GM21825 (cell line): ENCODE measurements around the gene WNT7B.
"Not testable (repeated sequence)": the region's sequence is repeated elsewhere in the genome, so short reads cannot be mapped to it uniquely, and the experiment has no call there.

Experiments used
- ATAC-seq: cut with Tn5 transposase; IDR thresholded peaks from one replicate; pipeline ENCODE4 v1.9.1; 2021; ENCODE audit warnings: mild to moderate bottlenecking, moderate library complexity; ENCODE audit not compliant: unreplicated experiment

WNT7B gene

DNA sequence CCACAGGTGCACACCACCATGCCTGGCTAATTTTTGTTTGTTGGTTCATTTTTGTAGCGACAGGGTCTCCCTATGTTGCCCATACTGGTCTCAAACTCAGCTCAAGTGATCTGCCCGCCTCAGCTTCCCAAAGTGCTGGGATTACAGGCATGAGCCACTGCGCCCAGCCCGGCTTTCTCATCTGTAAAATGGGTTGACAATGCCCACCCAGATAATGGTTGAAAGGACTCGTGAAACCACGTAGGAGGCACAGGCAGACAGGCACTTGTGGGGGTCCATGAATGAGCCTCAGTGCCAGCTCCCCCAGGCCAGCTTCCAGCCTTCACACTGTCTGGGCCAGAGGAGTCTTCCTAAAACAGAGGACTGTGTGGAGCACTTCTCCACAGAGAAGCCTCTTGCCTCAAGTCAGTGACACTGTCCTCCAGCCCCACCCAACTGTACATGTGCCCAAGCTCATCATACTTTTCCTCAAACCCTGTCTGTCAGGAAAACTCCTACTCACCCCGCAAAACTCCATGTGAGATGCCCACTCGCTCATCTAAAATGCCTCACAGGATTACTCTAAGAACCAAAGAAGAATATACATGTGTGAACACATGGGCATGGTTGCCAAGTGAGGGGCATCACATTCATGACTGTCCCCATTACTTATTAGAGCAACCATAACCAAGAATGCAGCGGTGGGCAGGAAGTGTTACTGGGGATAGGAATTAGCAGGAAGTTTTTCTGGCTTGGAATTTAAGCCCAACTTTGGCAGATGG, 32.1 kb upstream of the WNT7B start:
- ATAC-seq: no peak

DNA sequence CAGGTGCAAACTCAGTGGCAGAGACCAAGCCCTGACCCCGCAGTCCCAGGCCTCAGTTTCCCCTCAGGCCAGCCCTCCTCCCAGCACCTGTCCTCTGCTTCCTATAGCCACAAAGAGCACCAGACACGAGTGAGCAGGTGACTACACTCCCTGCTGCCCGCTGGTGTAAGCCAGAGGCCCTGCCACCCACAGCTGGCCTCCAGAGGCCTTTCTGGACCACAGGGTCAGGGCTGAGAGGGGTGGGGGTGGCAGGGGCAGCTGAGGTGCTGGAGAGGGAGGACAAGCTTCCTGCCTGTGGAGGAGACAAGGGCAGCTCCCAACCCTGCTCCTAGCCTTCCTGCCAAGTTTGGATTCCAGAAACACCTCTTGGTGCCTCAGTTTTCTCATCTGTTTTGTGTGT, 31.3 kb upstream of the WNT7B start:
- no peak for ATAC-seq

DNA sequence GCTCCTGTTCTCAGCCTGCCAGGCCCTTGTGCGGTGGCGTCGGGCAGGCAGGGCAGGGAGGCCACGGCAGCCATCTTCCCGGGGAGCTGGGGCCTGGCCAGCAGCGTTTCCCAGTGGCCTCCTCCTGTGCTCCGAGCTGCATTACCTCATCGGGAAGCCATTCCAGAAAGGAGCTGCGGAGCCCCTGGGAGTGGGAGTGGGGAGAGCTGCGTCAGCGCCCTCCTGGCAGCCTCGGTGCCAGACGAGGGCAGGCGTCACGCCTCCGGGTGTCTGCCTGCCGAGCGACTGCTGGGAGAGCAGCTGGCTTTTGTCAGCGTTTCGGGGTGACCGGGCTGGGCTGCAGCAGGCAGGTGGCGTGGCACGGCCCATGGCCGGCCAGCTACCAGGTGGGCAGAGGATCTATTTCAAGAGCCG, 30.9 kb upstream of the WNT7B start:
- no peak for ATAC-seq

DNA sequence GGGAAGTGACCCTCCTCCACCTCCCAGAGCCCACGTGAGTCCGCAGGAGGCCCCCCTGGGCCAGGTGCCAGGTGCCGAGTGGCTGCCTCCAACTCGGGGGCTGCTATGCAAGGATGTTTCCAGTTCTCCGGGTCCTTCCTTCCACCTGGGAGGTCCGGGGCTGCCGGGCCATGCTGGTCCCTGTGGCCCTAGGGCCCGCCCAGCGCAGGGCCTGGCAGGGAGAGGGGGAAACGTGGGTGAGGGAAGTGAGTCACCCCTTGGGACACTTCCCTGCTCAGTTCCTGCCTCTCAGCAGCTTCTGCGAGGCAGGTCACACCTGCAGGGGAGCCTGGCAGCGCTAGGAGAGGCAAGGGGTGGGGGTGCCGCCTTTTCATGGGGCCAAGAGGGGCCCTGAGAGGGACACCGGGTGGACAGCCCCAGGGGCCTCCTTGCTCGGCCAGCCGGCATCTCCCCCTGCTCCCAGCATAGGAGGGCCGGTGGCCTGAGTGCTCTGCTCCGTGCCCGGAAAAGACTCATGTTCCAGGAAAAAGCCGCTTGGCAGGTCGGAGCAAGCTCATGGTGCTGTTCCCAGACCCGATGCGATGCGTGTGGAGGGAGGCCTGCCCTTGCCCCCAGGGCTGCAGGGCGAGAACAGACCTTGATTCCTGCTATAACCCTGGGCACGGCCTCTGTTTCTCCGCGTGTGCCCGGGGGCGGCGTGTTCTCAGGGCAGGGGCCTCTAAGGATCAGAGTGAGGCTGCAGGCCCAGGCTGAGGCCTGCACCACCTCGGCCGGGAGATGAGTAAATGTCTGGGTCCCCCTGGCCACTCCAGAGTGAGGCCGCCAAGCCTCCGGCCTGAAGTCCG, 30.3 kb upstream of the WNT7B start:
- ATAC-seq: no peak

DNA sequence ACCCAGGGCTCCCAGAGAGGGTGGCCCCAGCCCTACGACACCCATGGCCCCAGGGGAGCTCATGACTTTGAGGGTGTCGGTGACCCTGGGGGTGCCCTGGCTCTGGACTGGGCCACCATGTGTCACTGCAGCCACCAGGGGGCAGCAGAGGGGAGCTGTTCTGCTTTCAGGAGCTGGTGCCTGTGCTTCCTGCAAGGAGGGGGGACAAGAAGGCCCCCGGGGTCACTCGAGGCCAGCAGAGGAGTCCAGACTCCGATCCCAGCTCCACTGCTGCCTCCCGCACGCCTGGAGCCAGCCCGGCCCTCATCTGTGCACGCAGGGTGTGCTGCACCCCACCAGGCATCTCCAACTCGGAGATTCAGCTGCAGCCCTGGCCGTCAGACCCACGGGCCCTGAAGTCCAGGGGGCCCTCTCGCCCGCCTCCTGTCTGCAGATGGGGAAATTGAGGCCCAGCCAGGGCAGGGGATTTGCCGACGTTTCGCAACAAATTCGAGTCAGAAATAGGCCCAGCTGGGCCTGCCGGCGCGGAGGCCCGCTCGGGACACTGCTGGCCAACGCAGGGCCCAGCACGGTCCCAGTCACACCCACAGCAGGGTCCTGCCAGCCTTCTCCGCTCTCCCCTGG, 29.5 kb upstream of the WNT7B start:
- ATAC-seq: no peak

DNA sequence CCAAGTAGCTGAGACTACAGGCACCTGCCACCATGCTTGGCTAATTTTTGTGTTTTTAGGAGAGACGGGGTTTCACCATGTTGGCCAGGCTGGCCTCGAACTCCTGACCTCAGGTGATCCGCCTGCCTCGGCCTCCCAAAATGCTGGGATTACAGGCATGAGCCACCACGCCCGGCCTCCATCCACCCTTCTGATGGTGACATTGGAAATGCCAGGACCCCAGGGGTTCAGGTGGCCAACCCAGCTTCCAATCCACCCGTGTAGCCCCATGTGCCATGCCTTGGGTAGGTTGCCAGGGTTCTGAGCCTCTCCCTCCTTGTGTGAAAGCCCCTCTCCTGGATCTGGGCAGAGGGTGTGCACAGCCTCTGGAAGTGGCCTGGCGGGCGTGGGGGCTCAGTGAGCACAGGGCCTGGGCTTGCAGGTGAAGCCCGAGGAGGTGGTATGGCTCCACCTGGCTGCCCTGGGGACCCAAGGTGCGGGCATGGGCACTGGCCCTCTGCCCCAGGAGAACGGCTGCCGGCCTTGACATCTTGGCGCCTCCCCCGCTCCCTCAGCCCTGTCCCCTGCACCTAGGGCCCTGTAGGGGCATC, 28.2 kb upstream of the WNT7B start:
- not testable (repeated sequence) for ATAC-seq

DNA sequence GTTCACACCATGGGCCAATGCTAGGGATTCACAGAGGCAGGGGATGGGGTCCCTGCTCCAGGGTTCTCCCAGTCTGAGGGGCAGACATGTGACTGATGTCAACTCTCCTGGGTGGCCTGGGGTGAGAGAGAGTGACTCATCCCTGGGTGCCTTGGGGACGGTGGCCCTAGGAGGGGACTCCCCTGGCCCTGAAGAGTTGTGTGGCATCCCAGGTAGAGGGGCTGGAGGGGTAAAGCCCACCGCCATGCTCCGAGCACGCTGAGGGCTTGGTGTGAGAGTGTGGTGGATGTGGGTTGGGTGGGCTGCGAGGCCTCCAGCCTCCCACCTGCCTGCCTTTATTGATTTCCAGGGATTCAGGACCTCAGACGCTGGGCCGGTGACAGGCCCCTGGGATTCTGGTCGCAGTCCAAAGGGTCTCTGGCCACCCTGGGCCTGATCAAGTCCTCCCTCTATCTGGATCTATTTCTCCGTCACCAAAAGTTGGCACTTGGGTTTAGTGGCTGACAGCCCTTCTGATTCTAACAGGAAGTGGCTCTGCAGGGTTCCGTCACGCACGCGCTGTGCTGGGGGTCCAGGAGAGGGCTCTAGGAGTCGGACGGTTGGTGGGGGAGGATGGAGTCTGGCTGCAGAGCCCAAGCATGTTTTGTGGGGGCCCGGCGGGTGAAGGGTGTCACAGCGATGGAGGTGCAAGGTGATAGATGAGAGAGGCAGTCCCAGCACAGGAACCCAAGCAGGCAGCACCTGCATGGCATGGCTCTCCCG, 27.3 kb upstream of the WNT7B start:
- no peak for ATAC-seq

DNA sequence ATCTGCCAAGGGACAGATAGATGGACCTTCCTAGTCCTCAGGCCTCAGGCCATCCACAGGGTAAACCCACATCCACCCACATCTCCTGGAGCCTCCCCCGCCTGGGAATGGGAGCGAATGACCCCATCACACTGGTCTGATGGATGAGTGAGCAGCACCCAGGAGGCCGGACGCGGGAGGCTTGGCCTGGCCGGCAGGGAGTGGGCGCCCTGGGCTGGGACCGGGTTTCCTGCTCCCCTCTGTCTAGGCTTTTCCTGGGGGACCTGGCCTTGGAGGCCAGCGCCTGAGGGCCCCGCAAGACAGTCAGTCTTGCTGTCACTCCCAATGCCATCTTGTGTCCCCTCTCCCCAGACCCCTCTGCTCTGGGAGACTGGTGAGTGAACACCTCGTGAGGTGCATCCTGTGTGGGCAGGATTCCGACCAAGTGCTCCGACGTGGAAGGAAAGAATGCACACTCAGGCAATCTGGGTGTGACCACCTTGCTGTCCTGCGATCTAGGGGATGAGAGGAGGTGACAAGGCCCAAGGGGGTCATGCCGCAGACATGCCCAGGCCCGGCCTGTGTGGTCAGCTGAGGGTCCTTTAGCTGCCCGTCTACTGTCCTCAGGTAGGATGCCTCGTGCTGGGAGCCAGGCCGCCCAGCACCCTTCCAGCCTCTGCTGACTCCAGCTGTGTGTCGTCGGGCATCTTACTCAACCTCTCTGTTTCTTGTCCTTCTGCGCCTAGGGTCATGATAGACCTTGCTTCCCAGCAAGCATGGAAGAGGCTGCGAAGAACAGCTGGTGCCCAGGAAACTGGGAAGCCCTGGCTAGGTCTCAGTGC, 26.5 kb upstream of the WNT7B start:
- no peak for ATAC-seq

DNA sequence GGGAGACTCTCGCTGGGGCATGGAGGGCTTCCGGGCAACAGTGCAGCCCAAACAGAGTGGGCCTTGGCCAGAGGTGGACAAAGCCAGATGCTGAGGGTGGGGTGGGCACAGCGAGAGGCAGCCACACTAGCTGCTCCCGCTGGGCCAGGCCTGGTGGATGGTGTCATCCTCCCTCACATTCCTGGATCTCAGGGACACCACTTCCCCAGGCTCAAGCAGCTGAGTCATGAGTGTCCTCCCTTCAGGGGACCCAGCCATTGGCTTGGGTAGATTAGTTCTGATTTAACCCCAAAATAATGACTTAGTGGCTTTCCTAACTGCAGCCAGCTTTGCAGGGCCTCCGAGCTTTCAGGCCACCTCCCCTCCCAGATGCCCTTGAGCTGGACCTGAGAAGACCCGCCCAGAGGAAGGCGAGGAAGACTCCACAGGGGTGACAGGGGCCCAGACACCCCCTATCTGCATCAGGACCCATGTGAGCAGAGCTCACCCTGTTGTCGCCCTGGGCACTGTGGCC, 25.9 kb upstream of the WNT7B start:
- no peak for ATAC-seq

DNA sequence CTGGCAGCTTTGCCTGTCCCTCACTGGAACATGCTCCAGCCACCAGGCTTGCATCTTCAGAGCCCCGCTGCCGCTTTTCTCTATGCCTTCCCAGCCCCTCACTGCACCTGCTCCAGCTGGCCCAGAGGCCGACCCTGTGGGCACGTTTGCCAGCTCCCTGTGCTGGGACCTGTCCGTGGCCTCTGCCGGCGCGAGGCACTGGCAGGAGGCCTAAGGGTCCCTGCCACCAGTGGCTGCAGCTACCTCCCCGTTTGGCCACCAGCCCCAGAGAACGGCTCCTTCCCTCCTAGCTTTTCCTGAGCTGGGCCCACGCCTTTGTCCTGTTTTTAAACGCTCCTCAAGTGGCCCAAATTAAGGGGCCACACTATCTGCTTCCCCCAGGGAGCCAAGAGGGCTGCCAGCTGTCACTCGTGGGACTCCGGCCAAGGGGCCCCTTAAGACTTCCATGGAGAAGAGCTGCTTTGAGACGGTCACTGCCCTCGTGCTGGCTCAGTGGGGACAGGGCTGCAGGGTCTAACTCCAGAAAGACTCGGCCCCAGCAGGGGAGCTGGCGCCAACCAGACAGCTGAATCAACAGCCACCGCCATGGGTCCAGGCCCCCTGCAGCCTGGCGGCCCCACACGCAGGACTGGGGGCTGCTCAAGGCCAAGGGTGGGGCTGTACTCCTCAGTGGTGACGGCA, 24.6 kb upstream of the WNT7B start:
- ATAC-seq: no peak

DNA sequence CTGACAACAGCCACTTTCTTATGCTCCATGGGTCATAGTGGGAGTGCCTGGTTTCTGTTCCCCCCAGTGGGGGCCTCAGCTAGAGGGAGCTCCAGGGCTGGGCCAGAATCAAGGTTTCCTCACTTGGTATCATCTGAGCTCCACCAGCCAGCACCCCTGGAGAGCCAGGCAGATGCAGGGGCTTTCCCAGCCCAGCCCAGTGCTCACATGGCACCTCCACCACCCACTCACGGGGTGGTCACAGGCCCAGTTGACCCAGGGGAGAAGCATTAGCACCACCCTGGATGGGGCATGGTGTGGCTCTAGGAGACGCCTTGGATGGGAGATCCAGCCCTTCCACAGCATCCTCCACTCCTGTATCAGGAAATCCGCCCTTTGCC, 24.1 kb upstream of the WNT7B start:
- no peak for ATAC-seq

DNA sequence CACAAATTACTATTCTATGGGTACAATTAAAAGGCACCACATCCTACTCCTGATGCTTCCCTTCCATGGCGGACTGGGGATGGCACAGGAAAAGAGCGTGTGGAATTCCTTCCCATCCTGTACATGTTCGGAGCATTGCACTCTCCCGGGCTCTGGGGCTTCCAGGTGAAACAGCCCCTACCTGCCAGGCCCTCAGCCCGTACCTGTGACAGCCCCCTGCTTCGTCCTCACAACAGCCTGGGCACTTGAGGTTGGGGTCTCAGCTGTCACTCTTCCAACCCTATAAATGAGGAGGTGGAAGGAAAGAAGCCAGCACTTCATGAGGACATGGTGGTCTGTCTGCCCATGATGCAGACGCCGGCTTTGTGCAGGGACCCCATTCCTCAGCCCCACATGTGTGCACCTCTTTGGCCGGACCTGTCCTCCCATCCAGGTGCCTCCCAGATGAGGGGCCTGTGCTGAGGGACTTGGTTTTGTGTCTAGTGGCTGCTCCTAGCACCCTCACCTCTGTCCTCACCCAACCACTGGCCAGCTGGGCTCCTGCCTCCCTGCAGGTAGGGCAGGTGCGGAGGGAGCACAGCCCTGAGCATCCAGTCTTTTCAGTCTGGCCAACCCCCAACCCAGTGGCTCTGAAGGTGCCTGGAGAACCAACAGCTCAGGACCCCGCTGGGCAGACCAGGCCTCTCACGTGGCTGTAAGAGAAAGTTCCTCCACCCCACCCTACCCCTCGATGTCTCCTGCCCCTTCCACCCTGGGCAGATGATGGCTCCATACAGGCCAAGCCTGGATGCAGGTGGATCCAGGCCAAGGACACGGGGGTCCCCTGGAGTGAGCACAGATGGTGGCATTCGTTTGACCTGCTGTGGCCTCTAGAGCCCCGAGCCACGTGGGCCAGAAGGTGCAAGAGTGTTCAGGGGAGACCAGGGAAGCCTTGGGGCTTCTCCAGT, 23.4 kb upstream of the WNT7B start:
- ATAC-seq: no peak

DNA sequence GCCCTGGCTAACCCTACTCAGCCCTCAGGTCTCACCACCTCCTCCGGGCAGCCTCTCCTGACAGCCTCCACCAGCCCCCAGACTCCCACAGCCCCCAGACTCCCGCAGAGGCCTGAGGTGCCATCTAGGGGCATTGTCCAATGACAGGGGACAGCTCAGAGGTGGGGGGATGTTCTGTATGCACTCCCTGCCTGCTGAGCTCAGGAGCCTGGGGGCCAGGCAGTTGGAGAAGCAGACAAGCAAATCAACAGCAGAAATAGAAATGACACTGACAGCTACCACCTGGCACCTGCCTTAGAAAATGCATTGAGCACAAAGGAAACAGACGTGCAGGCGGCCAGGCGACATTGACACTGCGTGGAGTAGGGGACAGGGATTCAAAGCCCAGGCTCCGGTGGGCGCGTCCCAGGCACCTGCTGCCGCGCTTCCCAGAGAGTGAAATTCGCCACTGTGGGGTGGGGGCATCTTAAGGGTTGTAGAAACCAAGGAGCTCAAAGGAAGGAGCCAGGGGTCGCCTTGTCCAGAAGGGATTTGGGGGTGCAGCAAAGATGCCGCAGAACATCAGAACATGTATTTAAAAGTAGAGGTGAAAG, 22.5 kb upstream of the WNT7B start:
- ATAC-seq: no peak

DNA sequence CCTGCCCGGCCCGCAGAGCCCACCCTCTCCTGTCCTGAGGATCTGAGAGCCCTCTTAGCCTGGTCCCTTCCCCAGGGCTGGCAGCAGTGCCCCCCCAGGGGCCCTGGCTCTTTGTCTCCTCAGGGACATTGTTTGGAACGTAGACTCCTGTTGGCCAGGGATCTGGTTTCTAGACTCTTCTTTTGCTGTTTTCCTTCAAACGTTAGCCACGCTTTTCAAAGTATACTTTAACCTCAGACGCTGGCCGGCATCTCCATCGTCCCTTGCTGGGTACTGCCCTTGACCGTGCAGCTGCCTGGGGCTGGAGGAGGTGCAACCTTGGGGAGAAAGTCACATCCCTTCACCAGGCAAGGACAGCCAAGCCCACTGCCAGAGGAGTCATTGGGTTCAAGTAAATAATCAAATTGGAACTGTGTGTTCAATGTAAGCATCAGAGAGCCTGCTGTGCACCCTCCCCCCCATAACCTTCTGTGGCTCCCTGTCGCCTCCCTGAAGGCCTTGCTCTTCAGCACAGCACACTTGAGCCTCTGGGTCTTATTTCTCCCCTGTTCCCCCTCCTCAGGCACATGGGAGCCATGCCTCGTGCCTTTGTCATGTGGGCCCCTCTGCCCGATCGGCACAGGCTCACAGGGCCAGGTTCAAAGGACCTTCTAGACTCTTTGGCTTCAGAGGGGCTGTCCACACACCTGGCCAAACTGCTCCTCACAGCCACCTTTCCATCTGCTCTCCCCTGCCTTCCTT, 21.8 kb upstream of the WNT7B start:
- no peak for ATAC-seq

DNA sequence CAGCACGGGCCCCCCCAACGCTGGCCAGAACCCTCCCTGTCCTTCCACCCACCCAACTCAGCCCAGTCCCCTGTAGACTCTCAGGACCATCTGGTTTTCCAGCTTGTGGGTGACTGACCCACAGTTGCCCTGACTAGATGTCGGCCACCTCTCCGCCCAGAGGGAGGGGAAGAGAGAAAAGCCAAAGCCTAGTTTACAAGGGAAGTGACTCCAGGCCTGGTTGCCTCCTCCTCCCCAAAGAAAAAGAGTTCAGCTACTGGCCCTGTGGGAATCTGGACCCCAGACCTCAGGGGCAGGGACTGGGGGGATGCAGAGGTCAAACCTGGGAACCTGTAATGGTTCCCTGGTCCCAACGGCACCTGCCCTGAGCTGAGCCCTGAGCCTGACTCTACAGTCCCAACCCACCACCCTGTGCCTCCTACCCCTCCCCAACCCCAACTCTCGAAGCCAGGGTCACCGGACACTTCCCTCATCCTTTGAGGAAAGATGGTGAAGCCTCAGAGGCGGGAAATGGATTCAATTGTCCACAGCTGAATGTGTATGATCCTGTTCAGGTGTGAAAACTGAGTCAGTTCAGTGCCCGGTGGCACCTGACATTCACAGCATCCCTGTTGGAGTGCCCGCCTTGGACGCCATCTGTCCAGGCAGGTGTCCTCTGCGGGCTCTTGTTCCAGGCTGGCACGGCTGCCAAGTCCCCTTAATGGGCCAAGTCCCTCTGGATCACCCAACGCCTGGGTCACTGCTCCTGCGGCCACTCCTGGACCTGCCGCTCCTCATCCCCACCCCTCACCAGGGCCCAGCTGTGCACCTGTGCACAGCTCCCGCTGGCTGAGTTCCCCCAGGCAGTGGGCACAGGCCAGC, 21.0 kb upstream of the WNT7B start:
- ATAC-seq: no peak
